Esophagus squamous epithelium (tissue), 5 donors: ENCODE data around the gene MZF1. TPM values are rescaled to one million over a fixed set of nuclear protein-coding genes. Genes with fewer than 3 reads are reported as not detected.

Experiments
- DNase-seq: peaks from one replicate; lab custom pipeline; 2025; lab: John Stamatoyannopoulos, UW
- H3K27ac ChIP-seq, 4 donors: fragments of 200-600 bp; sonication (generic); one replicate each; pipeline ENCODE4 v1.5.1; 2016 to 2019; ENCODE audit warnings: mild to moderate bottlenecking in 1 of 4
- H3K27me3 ChIP-seq, 4 donors: fragments of 200-600 bp; sonication (generic); 1 replicate in 3 of 4; 2 replicates in 1 of 4; pipeline versions ENCODE4 v1.5.1 to v1.6.0; 2017 to 2021; ENCODE audit warnings: antibody characterized with exemption in 1 of 4
- H3K36me3 ChIP-seq, 3 donors: fragments of 200-600 bp; sonication (generic); one replicate each; pipeline ENCODE4 v1.5.1; 2016 to 2019
- H3K4me1 ChIP-seq, 3 donors: fragments of 200-600 bp; sonication (generic); one replicate each; pipeline ENCODE4 v1.5.1; 2017 to 2019
- H3K4me3 ChIP-seq, 4 donors: fragments of 200-600 bp; sonication (generic); 1 replicate in 3 of 4; 2 replicates in 1 of 4; pipeline ENCODE4 v1.5.1; 2016 to 2019; ENCODE audit warnings: mild to moderate bottlenecking in 2 of 4, moderate library complexity in 1 of 4
- H3K9me3 ChIP-seq, 3 donors: fragments of 200-600 bp; sonication (generic); one replicate each; pipeline ENCODE4 v1.5.1; 2016 to 2019
- POLR2A ChIP-seq, 4 donors: fragments of 450-650 bp; IDR thresholded peaks; one replicate each; pipeline ENCODE4 v1.6.1; 2017; ENCODE audit warnings: antibody characterized with exemption in 4 of 4, mild to moderate bottlenecking in 4 of 4, moderate library complexity in 3 of 4
- WGBS, 2 donors: methylation state at CpG; one replicate each; pipeline ENCODE4 v1.1.5; 2018; 5-methylcytosine and 5-hydroxymethylcytosine counted together
- intact Hi-C: fragments of 100-400 bp; cut with DNase I; formaldehyde crosslinking; loops from one replicate; pipeline ENCODE4 v1.15.0; 2022
- total RNA-seq, 4 donors: library from RNA; depleted of rRNA; stranded (reverse); fragments of >200 nt; gene quantifications; one replicate each; pipeline ENCODE4 v1.1.0, GENCODE V29; 2016
- TF ChIP-seq, protein P1 (sequence below), 6 experiments: fragments of 450-650 bp in 4 of 6; fragments of 200-600 bp in 2 of 6; sonication (generic) in 2 of 6; IDR thresholded peaks; one replicate each; pipeline ENCODE4 v1.5.1; 2016 to 2019; ENCODE audit warnings: antibody characterized with exemption in 6 of 6, mild to moderate bottlenecking in 4 of 6, moderate library complexity in 4 of 6
- donor health status: DM: yes; HTN: yes; CAD: no.

Gene MZF1
- total RNA-seq, 4 donors from 2014 or later = 11.8 to 30.9 (median 21.7) TPM

DNA sequence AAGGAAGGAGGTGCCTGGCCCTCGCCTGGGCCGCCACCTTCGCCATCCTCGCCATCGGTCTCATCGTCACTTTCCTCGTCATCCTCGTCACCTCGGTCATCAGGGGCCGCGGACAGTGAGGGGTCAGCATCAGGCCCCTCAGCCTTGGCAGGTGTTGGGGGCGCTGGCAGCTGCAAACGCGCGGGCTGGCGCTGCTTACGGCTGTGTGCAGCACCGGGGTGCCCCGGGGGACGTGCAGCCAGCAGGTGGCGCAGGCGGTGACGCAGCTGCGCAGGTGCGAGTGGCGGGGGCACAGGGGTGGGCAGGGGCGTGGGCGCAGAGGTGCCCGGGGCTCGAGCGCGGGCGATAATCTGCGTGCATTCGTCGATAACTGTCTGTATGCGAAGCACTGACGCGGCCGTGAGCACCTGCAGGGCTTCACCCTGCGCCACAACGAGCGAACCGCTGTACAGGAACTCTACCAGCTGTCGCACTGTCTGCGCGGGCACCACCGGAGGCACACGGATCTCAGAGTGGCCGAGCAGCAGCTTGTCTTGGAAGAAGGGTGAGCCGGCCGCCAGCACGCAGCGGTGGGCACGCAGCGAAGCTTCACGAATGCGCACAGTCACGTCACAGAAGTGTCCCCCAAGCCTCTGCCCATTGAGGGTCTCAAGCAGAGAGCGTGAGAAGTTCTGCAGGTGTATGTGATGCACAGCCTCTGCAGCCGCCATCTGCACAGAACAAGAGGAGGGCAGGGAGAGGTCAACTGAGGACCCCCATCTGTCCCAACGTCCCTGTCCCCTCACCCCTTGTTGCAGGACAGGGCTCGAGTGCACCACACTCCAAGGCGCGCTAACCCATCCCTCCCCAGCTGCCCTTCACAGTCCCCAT, 55.9 kb downstream of the MZF1 start:
- intact Hi-C loops = no loop called here
- H3K36me3 ChIP-seq = peaks cover 0 to 22% (median 14%) of the 10 kb centered on the region in 3 donors
- 89 to 93% methylated on average over 17 to 31 of the region's 65 CpGs for WGBS, 2 donors
- no peaks in the 10 kb centered on the region for H3K27me3 ChIP-seq
- no peak for TF ChIP-seq POLR2A (IDR thresholded peaks at IDR 0.05)
- TF ChIP-seq, protein P1, sequence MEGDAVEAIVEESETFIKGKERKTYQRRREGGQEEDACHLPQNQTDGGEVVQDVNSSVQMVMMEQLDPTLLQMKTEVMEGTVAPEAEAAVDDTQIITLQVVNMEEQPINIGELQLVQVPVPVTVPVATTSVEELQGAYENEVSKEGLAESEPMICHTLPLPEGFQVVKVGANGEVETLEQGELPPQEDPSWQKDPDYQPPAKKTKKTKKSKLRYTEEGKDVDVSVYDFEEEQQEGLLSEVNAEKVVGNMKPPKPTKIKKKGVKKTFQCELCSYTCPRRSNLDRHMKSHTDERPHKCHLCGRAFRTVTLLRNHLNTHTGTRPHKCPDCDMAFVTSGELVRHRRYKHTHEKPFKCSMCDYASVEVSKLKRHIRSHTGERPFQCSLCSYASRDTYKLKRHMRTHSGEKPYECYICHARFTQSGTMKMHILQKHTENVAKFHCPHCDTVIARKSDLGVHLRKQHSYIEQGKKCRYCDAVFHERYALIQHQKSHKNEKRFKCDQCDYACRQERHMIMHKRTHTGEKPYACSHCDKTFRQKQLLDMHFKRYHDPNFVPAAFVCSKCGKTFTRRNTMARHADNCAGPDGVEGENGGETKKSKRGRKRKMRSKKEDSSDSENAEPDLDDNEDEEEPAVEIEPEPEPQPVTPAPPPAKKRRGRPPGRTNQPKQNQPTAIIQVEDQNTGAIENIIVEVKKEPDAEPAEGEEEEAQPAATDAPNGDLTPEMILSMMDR (IDR thresholded peaks at IDR 0.05) = no peak
- peaks cover 30 to 68% (median 41%) of the 10 kb centered on the region in 3 donors for H3K4me1 ChIP-seq
- H3K27ac ChIP-seq = peak overlapping the region; percentile 94 to 99 (median 96)
- H3K4me3 ChIP-seq = peak overlapping the region in 1 of 4 donors; percentile 92
- H3K9me3 ChIP-seq = no peaks in the 10 kb centered on the region
- no peak for DNase-seq

DNA sequence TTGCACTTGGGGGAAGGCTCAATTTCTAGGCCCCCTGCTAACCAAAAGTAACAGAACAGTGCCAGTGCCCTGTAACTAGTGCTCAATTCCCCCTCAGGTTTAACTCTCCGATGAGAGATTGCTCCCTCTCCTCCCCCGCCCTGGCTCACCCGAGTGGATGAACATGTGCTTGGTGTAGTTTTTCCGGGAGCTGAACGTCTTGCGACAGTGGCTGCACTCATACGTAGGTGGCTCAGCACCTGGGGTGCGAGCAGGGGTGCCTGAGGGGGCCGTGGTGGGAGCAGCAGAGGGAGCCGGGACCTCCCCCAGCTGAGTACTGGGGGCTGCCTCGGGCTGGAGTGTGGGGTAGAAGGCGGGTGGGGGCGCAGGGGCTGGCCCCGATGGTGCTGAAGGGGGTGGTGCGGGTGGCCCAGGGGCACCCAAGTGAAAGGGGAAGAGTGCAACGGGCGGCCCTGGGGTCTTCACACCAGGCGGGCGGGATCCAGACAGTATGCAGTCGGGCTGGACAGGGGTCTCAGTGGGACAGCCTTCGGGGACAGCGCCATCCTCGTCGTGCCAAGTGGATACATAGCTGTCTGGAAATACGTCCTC, 56.8 kb downstream of the MZF1 start:
- intact Hi-C loops = no loop called here
- Histone ChIP-seq H3K4me1 (peaks cover 30 to 68% (median 41%) of the 10 kb centered on the region in 3 donors), H3K4me3 (no peak overlapping the region), H3K27me3 (no peaks in the 10 kb centered on the region), H3K9me3 (no peaks in the 10 kb centered on the region), H3K27ac (no peak overlapping the region), H3K36me3 (peaks cover 0 to 22% (median 14%) of the 10 kb centered on the region in 3 donors)
- WGBS, 2 donors = 90% methylated on average over 7 to 12 of the region's 25 CpGs
- no peak for DNase-seq
- TF ChIP-seq, protein P1 (IDR thresholded peaks at IDR 0.05) = no peak
- no peak for TF ChIP-seq POLR2A (IDR thresholded peaks at IDR 0.05)

DNA sequence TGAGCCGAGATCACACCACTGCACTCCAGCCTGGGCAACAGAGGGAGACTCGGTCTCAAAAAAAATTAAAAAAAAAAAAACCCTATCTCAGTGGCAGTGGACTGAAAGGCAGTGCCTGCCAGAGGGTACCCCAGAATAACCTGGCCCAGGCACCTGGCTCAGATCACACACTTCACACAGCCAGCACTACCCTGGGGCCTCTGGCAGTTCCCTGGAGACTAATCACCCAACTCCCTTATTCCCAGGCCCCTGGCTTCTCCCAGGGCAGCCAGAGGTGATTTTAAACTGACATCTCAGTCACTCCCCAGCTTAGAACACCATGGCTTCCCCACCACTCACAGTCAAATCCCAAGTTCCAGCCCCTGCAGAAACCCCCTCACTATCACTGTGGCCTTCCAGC, 57.9 kb downstream of the MZF1 start:
- WGBS, 2 donors = 100% methylated on average over 1 to 2 of the region's 2 CpGs
- Histone ChIP-seq H3K27me3 (no peaks in the 10 kb centered on the region), H3K4me1 (peaks cover 26 to 63% (median 36%) of the 10 kb centered on the region in 3 donors), H3K36me3 (peaks cover 0 to 22% (median 14%) of the 10 kb centered on the region in 3 donors), H3K9me3 (no peaks in the 10 kb centered on the region), H3K4me3 (no peak overlapping the region), H3K27ac (no peak overlapping the region)
- TF ChIP-seq, protein P1 (IDR thresholded peaks at IDR 0.05) = no peak
- TF ChIP-seq POLR2A (IDR thresholded peaks at IDR 0.05) = no peak
- no peak for DNase-seq
- intact Hi-C loops = no loop called here

DNA sequence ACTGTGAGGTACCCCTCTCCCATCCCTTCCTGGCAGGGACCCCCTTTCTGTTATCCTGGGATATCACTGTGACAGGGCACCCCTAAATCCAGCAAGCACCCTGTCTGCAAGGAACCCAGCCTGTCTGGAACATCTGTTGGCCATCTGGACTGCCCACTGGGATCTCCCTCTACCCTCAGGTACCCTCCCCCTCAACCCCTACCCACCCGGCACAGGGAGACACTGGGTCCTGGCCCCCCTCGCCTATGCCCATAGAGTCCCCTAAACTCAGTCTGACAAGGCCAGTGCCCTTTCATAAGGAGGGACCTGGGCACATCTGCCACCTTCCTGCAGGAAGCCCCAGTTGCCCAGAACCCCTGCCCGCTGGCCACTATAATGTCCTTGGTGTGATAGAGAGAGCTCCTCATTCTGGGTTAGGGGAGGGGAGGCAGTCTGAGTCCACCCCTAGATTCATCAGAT, 58.5 kb downstream of the MZF1 start:
- Histone ChIP-seq H3K4me3 (peak overlapping the region; percentile 7 to 69 (median 44)), H3K27ac (peak overlapping the region; percentile 62 to 83 (median 74)), H3K27me3 (no peaks in the 10 kb centered on the region), H3K4me1 (peaks cover 23 to 60% (median 34%) of the 10 kb centered on the region in 3 donors), H3K9me3 (no peaks in the 10 kb centered on the region), H3K36me3 (peaks cover 0 to 22% (median 14%) of the 10 kb centered on the region in 3 donors)
- whole genome bisulfite sequencing, 2 donors = 40 to 80% methylated on average over 2 of the region's 3 CpGs
- no peak for TF ChIP-seq POLR2A (IDR thresholded peaks at IDR 0.05)
- TF ChIP-seq, protein P1 (IDR thresholded peaks at IDR 0.05) = no peak
- no peak for DNase-seq
- intact Hi-C loops = no loop called here
